NCI-H460 (cell line): ENCODE measurements around the gene FGF14. TPM values are rescaled to one million over a fixed set of nuclear protein-coding genes. Genes with fewer than 3 reads are reported as not detected.
"Not testable (repeated sequence)": the region's sequence is repeated elsewhere in the genome, so short reads cannot be mapped to it uniquely, and the experiment has no call there.

ENCODE experiments used
- DNase-seq: peaks from one replicate; pipeline ENCODE4 v3.0.0-alpha.2; 2016; ENCODE audit warnings: low read depth; ENCODE audit errors: extremely low read depth
- total RNA-seq: library from RNA; depleted of rRNA; stranded (reverse); fragments of >200 nt; shearing (Covaris generic); gene quantifications from 2 replicates; pipeline ENCODE4 v1.2.3, GENCODE V29; 2014

The FGF14 gene
- total RNA-seq, 1 experiment from 2014 or later = 7.5 TPM

GRCh38 chr13:102068323-102068722 is 333.5 kb downstream of the FGF14 start:
- not testable (repeated sequence) for DNase-seq

DNA sequence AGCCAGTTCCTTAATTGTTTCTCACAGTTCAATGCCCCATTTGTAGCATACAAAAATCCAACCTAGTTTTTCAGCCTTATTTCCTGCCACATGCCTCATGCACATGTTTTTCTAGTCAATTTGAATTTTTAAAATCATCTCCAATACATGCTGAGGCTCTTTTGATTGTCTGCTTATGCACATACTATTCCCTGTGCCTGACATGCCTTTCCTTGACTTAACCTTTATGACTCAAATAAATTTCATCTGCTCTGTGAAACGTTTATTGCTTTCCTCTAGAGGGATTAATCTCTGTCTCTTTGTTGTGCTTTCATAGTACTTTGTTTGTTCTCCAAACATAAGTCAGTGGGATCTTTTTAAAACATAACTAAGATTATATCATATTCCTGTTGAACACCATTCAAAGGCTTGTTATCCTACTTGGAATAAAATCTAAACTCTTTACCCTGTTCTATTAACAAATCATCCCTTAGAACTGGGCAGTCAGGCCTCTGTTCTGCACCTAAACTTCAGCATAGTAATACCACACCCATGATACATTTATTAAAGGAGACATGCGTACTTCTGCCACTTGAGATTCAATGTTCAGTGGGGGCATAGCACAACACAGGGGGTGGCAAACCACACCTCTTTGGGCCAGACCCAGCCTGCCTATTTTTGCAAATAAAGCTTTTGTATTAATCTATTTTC is 346.6 kb downstream of the FGF14 start:
- DNase-seq = no peak

DNA sequence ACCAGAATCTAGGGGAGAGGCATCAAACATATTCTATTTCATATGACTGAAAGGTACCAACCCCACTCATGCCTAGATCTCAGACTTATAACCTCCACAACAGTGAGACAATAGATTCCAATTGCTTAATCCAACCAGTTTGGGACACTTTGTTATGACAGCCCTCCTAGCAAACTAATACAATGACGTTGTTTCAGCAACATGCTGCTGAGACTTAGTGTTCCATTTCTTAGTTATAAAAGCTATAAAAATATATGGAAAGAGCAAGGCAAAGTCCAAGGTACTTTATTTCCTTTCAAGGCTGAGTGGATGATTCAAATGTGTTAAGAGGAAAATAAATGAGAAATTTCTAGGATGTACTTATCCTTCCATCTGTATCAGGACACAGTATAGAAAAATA is 352.0 kb downstream of the FGF14 start:
- DNase-seq = no peak

- no peak for DNase-seq
Observed at GRCh38 chr13:102045731-102046130, 356.1 kb downstream of the FGF14 start.

DNA sequence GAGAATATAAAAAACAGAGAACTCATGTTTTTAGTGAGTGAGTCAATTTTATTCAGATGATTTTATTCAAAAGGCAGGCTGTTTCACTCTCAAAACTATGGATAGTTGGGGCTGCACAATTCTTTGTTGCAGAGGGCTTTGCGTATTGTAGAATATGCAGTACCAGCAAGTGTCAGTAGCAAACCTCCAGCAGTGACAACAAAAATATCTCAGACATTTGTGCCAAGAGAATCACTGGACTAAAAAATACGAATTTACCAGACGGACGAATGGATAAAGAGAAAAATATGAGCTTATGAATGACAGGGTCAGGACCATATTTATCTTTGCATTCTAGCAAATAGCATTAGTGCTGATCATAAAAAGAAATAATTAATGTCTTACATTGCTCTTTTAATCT is 359.1 kb downstream of the FGF14 start:
- no peak for DNase-seq

DNA sequence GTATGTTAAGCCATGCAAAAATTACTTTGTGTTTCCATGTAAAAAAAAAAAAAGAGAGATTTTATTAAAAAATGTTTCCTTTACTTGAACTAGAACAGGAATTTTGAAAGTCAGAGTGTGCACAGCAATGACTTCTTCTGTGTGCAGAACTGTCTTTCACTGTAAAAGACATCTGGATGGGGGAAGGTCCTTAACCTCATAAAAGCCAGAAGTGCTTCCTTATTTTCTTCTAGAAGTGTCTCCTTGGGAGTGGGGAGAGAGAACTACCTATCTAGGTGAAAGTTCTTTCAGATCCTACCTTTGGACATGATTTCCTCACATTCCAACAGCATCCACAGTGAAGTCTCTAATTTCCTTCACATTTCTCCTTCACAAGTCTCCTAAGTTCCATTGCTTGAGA is 360.3 kb downstream of the FGF14 start:
- DNase-seq = no peak

GRCh38 chr13:102040812-102041211 is 361.0 kb downstream of the FGF14 start:
- no peak for DNase-seq

GRCh38 chr13:102039264-102039663 is 362.6 kb downstream of the FGF14 start:
- DNase-seq = no peak

GRCh38 chr13:102038787-102039186 is 363.1 kb downstream of the FGF14 start:
- DNase-seq = no peak

- DNase-seq = no peak
Observed at GRCh38 chr13:102035969-102036368, 365.9 kb downstream of the FGF14 start.

GRCh38 chr13:102033857-102034331 is 368.0 kb downstream of the FGF14 start:
- no peak for DNase-seq

GRCh38 chr13:102033386-102033785 is 368.5 kb downstream of the FGF14 start:
- no peak for DNase-seq

GRCh38 chr13:102028868-102029267 is 373.0 kb downstream of the FGF14 start:
- no peak for DNase-seq

DNA sequence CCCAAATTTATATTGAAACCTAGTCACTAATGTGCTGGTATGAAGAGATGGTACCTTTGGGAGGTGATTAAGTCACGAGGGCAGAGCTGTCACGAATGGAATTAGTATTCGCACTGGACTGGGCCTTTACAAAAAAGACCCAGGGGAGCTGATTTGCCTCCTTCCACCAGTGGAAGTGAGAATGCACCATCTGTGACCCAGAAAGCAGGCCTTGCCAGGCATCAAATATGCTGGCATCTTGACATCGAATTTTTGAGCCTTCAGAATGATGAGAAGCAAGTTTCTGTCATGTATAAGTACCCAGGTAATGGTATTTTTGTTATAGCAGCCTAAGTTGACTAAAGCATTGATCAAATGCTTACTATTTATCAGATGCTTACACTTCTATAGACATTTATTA is 373.6 kb downstream of the FGF14 start:
- no peak for DNase-seq

- DNase-seq = no peak
Observed at GRCh38 chr13:102021777-102022176, 380.1 kb downstream of the FGF14 start.

GRCh38 chr13:102020611-102021216 is 381.1 kb downstream of the FGF14 start:
- no peak for DNase-seq

- DNase-seq = no peak
Observed at GRCh38 chr13:102018716-102019115, 383.1 kb downstream of the FGF14 start.

GRCh38 chr13:102017248-102017647 is 384.6 kb downstream of the FGF14 start:
- no peak for DNase-seq

- no peak for DNase-seq
Observed at GRCh38 chr13:102012299-102013293, 389.3 kb downstream of the FGF14 start.

GRCh38 chr13:102011455-102011854 is 390.4 kb downstream of the FGF14 start:
- DNase-seq = not testable (repeated sequence)
